Upper lobe of left lung (tissue), 6 donors: Measurements from ENCODE around the gene DENND1B. TPM values are rescaled to one million over a fixed set of nuclear protein-coding genes. Genes with fewer than 3 reads are reported as not detected.
A peak's percentile ranks its signal among the peaks of the same experiment; 100 is the strongest.
"Not testable (repeated sequence)": the region's sequence is repeated elsewhere in the genome, so short reads cannot be mapped to it uniquely, and the experiment has no call there.

Experiments
- ATAC-seq, 2 donors: fragments of 200-7000 bp; cut with Tn5 transposase; one replicate each; pipeline ENCODE4 v1.9.1; 2022; ENCODE audit warnings: mild to moderate bottlenecking in 2 of 2, moderate library complexity in 2 of 2; ENCODE audit not compliant: low FRiP score in 2 of 2
- DNase-seq, 2 donors: peaks; one replicate each; pipeline ENCODE4 v3.0.0-alpha.2; 2019 to 2020
- H3K27ac ChIP-seq, 4 donors: fragments of 200-600 bp; sonication (generic); one replicate each; pipeline ENCODE4 v1.5.1; 2016 to 2019
- H3K27me3 ChIP-seq, 4 donors: fragments of 200-600 bp; sonication (generic); one replicate each; pipeline ENCODE4 v1.5.1; 2017 to 2019
- H3K36me3 ChIP-seq, 4 donors: fragments of 200-600 bp; sonication (generic); one replicate each; pipeline ENCODE4 v1.5.1; 2016 to 2019
- H3K4me1 ChIP-seq, 4 donors: fragments of 200-600 bp; sonication (generic); one replicate each; pipeline ENCODE4 v1.5.1; 2018 to 2019
- H3K4me3 ChIP-seq, 4 donors: fragments of 200-600 bp; sonication (generic); one replicate each; pipeline ENCODE4 v1.5.1; 2017 to 2019; ENCODE audit warnings: mild to moderate bottlenecking in 2 of 4, moderate library complexity in 1 of 4
- H3K9me3 ChIP-seq, 4 donors: fragments of 200-600 bp; sonication (generic); one replicate each; pipeline ENCODE4 v1.5.1; 2018 to 2019
- CTCF ChIP-seq, 6 experiments: fragments of 450-650 bp in 4 of 6; fragments of 200-600 bp in 2 of 6; sonication (generic) in 2 of 6; IDR thresholded peaks; one replicate each; pipeline ENCODE4 v1.5.1; 2016 to 2019; ENCODE audit warnings: antibody characterized with exemption in 6 of 6
- EP300 ChIP-seq, 4 donors: sonication (generic); formaldehyde crosslinking; IDR thresholded peaks; one replicate each; pipeline ENCODE4 v1.5.1; 2017; ENCODE audit warnings: antibody characterized with exemption in 4 of 4, control low read depth in 2 of 4
- POLR2A ChIP-seq, 4 donors: fragments of 450-650 bp; IDR thresholded peaks; one replicate each; pipeline ENCODE4 v1.5.1; 2016 to 2017; ENCODE audit warnings: antibody characterized with exemption in 4 of 4, mild to moderate bottlenecking in 2 of 4
- POLR2AphosphoS5 ChIP-seq, 2 donors: sonication (generic); formaldehyde crosslinking; IDR thresholded peaks; one replicate each; pipeline ENCODE4 v1.5.1; 2017; ENCODE audit warnings: antibody characterized with exemption in 2 of 2
- WGBS, 2 donors: methylation state at CpG; one replicate each; pipeline ENCODE4 v1.1.5; 2017 to 2018; 5-methylcytosine and 5-hydroxymethylcytosine counted together
- total RNA-seq, 6 donors: library from RNA; depleted of rRNA in 4 of 6; stranded (reverse); fragments of >200 nt in 4 of 6; gene quantifications; one replicate each; pipeline versions ENCODE4 v1.1.0 to v1.2.1, GENCODE V29; 2016 to 2021
- donor health status: DM: no; HTN: no; CAD: no; lungs with moderate emphysema.
- donor health status: DM: no; HTN: yes; CAD: no; lungs with severe emphysema.

DENND1B gene
- total RNA-seq, 6 donors from 2014 or later: 14.9 to 39.1 (median 21.0) TPM

GRCh38 chr1:197706601-197707000 lies 68.7 kb downstream of the DENND1B start:
- TF ChIP-seq CTCF (IDR thresholded peaks at IDR 0.05): no peak
- no peak for DNase-seq
- H3K4me1 ChIP-seq: no peaks in the 10 kb centered on the region
- WGBS, 2 donors: 68 to 80% methylated on average over 1 of the region's 1 CpG
- H3K9me3 ChIP-seq: no peaks in the 10 kb centered on the region
- H3K27ac ChIP-seq: no peak overlapping the region
- H3K27me3 ChIP-seq: no peaks in the 10 kb centered on the region
- H3K4me3 ChIP-seq: no peak overlapping the region
- H3K36me3 ChIP-seq: no peaks in the 10 kb centered on the region
- ATAC-seq: no peak

DNA sequence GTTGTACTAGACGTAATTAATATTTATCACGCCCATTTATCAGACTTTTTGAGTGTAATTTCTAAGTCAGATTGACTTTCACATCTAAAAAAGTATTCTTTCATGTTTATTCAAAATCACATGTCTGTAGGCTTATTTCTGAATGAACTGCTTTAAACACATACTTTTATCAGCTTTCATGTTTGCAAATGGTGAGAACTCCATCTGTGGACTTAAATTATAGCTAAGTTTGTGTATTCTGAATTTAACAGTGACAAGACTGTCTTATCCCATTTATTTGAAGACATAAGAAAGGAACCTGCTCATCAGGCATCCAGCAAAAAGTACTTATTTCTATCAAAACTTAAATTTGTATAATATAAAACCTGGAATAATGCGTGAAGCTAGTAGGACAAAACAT lies 69.3 kb downstream of the DENND1B start:
- Histone ChIP-seq H3K4me1 (no peaks in the 10 kb centered on the region), H3K27ac (no peak overlapping the region), H3K27me3 (no peaks in the 10 kb centered on the region), H3K36me3 (no peaks in the 10 kb centered on the region), H3K4me3 (no peak overlapping the region), H3K9me3 (no peaks in the 10 kb centered on the region)
- WGBS, 2 donors: 98% methylated on average over 3 of the region's 3 CpGs
- DNase-seq: no peak
- ATAC-seq: no peak
- TF ChIP-seq EP300 (IDR thresholded peaks at IDR 0.05) (no peak), CTCF (IDR thresholded peaks at IDR 0.05) (no peak), POLR2AphosphoS5 (IDR thresholded peaks at IDR 0.05) (no peak), POLR2A (IDR thresholded peaks at IDR 0.05) (no peak)

- H3K27ac ChIP-seq, H3K36me3 ChIP-seq, H3K27me3 ChIP-seq, H3K4me3 ChIP-seq, ATAC-seq, DNase-seq, H3K9me3 ChIP-seq, H3K4me1 ChIP-seq: not testable (repeated sequence)
- WGBS, 2 donors: 88% methylated on average over 4 of the region's 4 CpGs
Measured at GRCh38 chr1:197700688-197701087, 74.6 kb downstream of the DENND1B start.

DNA sequence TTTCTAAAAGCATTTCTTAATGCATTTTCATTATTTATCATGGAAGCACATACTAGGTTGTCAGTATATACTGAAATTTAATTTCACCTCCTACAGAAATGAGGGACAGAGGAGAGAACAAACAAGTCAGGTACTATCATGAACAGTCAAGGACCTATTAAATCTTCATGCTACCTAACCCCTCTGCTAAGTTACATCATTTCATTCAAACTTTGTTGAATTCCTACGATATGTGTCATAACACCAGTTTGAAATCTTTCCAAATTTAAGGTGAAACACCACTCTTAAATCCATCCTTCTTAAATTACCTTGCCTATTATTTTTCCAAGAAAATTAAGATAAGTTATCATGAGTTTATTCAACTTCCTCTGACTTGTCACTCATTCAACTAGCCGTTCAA lies 78.9 kb downstream of the DENND1B start:
- Histone ChIP-seq H3K9me3 (no peaks in the 10 kb centered on the region), H3K4me3 (no peak overlapping the region), H3K36me3 (no peaks in the 10 kb centered on the region), H3K4me1 (peaks cover 0 to 6% (median 2%) of the 10 kb centered on the region in 4 donors), H3K27ac (no peak overlapping the region), H3K27me3 (no peaks in the 10 kb centered on the region)
- ATAC-seq (no peak), DNase-seq (no peak)
- WGBS, 2 donors: 55 to 61% methylated on average over 2 of the region's 2 CpGs
- TF ChIP-seq POLR2A (IDR thresholded peaks at IDR 0.05) (no peak), CTCF (IDR thresholded peaks at IDR 0.05) (no peak), EP300 (IDR thresholded peaks at IDR 0.05) (no peak), POLR2AphosphoS5 (IDR thresholded peaks at IDR 0.05) (no peak)

GRCh38 chr1:197695961-197696360 lies 79.3 kb downstream of the DENND1B start:
- ATAC-seq (no peak), DNase-seq (no peak)
- Histone ChIP-seq H3K9me3 (no peaks in the 10 kb centered on the region), H3K27me3 (no peaks in the 10 kb centered on the region), H3K36me3 (no peaks in the 10 kb centered on the region), H3K27ac (no peak overlapping the region), H3K4me3 (no peak overlapping the region), H3K4me1 (peaks cover 0 to 6% (median 2%) of the 10 kb centered on the region in 4 donors)
- TF ChIP-seq POLR2A (IDR thresholded peaks at IDR 0.05): no peak

DNA sequence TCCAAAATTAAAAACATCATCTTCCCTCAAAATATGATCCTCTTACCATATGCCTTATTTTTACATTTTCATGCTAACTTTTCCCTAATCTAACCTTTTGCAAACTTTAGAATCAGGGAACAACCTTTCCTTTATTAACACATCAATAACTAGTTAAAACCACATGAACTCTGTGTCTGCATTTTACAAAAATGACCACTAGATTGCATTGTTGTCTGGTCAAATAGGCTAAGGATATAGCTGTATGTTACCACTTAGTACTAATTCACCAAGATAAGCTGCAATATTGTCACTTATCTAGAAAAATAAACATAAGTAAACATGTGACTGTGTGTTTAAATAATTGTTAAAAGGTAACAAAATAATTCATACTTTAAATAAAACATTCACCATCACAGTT lies 82.3 kb downstream of the DENND1B start:
- no peak overlapping the region for H3K4me3 ChIP-seq
- TF ChIP-seq CTCF (IDR thresholded peaks at IDR 0.05) (peak in 2 of 6 experiments; percentile 11 to 20), EP300 (IDR thresholded peaks at IDR 0.05) (no peak)
- H3K27ac ChIP-seq: no peak overlapping the region
- ATAC-seq (no peak), DNase-seq (no peak)
- H3K27me3 ChIP-seq: no peaks in the 10 kb centered on the region
- peaks cover 0 to 6% (median 2%) of the 10 kb centered on the region in 4 donors for H3K4me1 ChIP-seq
- no peaks in the 10 kb centered on the region for H3K36me3 ChIP-seq
- peaks cover 0 to 7% (median 3%) of the 10 kb centered on the region in 4 donors for H3K9me3 ChIP-seq
